GM12874 (cell line): Measurements from ENCODE around the gene TEAD3.

Experiments
- TF ChIP-seq, protein P1 (sequence below): IDR thresholded peaks from 2 replicates; pipeline ENCODE4 v1.5.1; 2011; ENCODE audit warnings: low read depth, mild to moderate bottlenecking, control low read depth, low read length, moderate library complexity; ENCODE audit not compliant: insufficient read depth

TEAD3 gene

DNA sequence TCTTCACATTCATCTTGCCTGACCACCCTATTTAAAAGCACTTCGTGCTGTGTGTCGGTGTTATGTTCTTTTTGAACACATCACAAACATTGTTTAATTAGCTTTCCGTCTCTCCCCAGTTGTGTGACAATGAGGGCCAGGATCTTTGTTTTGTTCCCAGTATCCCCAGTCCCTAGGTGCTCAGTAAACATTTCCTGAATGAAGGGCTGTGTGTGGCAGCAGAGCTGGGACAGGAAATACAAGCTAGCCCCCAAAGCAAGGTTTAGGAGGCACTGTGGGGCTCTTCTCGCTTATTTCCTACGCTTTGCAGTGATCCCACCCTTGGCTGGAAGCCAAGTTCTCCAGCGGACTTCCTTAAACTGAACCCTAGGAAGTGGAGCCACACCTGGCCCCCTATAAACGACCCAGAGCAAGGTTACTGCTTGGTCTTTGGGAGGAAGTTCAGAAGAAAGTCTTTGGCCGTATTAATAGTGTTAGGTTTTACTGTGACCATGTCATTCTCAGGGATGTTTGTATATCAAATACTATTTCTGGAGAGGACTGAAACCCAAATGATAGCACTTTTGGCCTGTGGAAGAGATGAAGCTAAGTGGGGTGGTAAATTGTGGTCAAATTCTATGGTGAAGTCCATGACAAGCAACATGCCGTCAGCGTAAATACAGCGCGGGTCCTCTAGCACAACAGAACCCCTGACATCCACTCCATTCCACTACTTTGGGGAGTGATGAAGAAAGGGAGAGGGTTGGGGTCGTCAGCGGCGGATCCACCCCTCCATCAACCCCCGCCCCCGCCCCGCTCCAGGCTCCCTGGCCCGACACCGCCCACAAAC, 45.3 kb downstream of the TEAD3 start:
- TF ChIP-seq, protein P1, sequence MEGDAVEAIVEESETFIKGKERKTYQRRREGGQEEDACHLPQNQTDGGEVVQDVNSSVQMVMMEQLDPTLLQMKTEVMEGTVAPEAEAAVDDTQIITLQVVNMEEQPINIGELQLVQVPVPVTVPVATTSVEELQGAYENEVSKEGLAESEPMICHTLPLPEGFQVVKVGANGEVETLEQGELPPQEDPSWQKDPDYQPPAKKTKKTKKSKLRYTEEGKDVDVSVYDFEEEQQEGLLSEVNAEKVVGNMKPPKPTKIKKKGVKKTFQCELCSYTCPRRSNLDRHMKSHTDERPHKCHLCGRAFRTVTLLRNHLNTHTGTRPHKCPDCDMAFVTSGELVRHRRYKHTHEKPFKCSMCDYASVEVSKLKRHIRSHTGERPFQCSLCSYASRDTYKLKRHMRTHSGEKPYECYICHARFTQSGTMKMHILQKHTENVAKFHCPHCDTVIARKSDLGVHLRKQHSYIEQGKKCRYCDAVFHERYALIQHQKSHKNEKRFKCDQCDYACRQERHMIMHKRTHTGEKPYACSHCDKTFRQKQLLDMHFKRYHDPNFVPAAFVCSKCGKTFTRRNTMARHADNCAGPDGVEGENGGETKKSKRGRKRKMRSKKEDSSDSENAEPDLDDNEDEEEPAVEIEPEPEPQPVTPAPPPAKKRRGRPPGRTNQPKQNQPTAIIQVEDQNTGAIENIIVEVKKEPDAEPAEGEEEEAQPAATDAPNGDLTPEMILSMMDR, result no peak

DNA sequence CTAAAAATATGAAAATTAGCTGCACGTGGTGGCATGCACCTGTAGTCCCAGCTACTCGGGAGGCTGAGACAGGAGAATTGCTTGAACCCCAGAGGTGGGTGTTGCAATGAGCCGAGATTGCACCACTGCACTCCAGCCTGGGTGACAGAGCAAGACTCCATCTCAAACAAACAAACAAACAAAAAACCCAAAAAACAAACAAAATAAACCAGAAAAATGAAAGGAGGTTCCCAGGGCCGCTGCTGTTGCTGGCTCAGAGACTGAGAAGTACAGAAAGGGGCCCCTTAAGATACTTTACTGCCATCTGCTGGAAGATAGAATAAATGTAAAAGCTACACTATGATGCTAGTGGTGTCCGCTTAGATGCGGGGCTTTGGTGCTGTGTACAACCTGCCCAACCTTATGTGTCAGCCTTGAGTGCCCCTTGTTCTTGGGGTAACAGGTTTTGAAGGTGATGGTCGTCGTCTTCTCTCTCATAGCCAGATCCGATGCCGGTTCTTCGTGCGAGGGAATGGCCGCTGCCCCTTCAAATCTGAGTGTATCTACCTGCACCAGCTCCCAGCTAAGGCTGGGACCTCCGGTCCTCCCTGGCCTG, 47.5 kb downstream of the TEAD3 start:
- TF ChIP-seq, protein P1, result peak; percentile 47

DNA sequence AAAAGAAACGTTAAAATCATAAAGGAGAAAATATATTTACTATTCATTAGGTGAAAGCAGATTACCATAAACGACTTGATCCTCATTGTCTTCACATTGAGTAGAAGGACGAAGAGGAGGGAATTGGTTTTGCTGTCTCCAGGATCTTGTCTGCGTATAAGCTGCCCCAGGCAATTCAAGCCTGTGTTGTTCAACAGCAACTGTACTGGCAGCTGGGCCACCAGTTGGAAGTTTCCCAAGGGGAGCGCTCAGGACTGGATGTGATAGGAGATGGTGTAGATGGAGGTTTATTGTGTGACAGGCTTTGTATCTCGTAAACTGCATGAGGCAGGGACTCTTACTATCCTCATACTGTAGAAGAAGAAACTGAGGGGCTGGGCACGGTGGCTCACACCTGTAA, 48.7 kb downstream of the TEAD3 start:
- TF ChIP-seq, protein P1, result no peak

DNA sequence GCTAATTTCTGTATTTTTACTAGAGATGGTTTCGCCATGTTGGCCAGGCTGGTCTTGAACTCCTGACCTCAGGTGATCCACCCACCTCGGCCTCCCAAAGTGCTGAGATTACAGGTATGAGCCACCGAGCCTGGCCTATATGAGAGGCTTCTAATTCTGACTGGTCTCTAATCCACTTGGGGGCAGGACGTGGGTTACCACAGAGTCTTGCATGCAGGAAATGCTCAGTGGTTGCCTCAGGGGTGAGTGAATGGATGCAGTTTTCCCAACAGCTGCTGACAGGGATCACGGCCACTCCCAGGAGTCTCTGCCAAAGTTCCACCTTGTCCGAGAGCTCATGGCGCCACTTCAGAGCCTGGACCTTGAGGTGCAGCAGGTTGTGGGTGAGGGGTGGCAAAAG, 51.2 kb downstream of the TEAD3 start:
- TF ChIP-seq, protein P1, result no peak

DNA sequence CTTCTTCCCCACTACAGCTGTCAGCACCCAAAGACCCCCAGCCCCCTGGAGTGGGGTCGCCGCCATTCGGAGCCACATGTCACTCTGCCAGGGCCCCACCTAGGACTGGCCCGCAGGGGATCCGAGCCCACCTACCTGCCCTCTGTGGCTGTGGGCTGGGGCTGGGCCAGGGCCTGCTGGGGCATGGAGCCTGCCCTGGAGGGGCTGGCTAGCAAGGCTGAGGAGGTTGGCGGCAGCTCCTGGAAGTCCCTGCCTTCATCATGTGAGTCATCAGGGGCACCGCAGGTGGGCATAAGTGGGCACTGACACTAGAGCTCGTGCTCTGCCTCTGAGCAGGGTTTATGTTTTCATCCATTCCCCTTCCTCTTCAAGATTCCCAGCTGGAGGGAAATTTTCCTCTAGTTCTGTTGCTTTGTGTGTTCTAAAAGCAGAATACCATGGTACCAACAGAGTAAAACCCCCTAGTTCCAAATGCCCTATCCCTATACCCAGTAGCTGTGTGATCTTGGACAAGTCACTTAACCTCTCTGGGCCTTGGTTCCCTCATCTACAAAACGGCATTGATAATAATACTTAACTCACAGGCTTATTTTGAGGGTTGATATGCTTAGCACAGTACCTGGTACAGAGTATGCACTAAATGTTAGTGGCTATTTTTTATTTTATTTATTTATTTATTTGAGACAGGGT, 53.4 kb downstream of the TEAD3 start:
- TF ChIP-seq, protein P1, result no peak

DNA sequence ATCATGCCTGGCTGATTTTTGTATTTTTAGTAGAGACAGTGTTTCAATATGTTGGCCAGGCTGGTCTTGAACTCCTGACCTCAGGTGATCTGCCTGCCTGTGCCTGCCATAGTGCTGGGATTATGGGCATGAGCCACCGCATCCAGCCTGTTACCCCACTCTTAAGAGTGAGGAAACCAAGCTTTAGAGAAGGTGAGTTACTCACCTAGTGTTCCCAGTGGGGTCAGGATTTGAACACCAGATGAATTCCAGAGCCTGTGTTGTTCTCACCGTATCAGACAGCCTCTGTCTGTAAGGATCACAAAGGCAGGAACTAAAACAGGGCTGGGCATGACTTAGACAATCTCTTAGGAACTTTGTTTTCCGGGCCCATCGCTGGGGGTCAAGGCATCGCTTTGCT, 54.2 kb downstream of the TEAD3 start:
- TF ChIP-seq, protein P1, result no peak

DNA sequence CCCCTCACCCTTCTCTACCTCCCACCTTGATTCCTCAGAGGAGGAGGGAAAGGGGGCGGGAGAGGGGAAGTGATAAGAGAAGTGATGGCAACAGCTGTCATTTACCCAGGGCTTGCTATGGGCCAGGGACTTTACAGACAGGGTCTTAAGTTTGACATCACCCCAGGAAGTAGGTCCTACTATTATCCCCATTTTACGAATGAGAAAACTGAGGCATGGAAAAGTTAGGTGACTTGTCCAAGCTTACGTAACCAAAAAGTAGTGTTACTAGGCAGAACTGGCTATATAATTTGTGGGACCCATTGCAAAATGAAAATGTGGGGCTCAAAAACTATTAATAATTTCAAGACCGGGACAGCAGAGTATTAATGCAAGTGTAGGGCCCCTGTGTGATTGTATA, 55.2 kb downstream of the TEAD3 start:
- TF ChIP-seq, protein P1, result no peak
